DMS 273 (cell line): ENCODE results near the gene UVSSA.
"Not testable (repeated sequence)": the region's sequence is repeated elsewhere in the genome, so short reads cannot be mapped to it uniquely, and the experiment has no call there.

Experiments used
- DNase-seq: peaks from one replicate; lab custom pipeline; 2025; ENCODE audit not compliant: unreplicated experiment; lab: John Stamatoyannopoulos, UW

The UVSSA gene

GRCh38 chr4:1417522-1418390 lies 70.7 kb downstream of the UVSSA start:
- no peak for DNase-seq

DNA sequence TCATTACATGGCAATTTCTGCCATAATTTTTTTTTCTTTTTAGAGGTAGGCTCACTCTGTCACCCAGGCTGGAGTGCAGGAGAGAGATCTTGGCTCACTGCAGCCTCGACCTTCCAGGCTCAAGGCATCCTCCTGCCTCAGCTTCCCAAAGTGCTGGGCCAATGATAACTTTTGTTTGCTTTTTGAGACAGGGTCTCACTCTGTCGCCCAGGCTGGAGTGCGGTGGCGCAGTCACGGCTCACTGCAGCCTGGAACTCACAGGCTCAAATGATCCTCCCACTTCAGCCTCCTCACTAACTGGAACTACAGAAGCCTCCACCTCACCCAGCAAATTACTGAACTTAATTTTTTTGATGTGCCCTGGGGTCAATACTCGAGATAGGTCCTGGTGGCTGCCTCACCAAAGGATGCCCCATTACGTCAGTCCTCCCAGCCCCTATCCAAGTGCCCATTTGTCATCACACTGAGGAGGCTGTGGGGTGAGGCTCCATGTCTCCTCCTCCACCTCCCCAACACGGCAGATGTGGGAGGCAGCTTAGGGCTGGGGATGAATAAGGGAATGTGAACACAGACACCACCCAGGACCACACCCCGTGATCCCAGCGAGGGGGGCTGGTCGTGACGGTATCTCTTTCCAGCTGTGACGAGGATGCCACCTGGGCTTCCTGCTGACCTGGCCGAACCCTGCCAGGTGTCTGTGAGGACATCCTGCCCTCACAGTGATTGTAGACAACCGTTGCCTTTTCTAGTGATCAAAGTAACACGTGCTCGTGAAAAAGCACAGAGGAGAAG lies 71.7 kb downstream of the UVSSA start:
- no peak for DNase-seq

DNA sequence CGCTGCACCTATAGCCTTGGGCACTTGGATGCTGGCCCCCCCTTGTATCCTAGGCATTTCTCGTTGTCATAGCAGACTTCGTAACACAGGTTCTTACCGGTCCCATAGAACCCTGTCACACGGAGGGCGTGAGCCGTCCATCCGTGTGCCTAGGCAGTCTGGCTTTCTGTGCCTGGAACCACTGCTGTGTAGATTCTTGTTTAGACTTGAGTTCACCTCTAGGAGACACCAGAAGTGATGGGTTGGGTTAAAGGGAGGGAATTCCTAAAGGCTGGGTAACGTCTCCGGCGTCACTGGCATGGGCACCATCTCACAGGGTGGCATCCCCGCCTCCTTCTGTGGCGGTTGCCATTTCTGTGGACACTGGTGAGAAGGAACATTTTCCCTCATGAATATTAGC lies 72.7 kb downstream of the UVSSA start:
- no peak for DNase-seq

- DNase-seq: no peak
Measured at GRCh38 chr4:1421657-1422056, 74.6 kb downstream of the UVSSA start.

GRCh38 chr4:1427010-1427409 lies 80.0 kb downstream of the UVSSA start:
- no peak for DNase-seq

- not testable (repeated sequence) for DNase-seq
Measured at GRCh38 chr4:1443688-1444172, 96.7 kb downstream of the UVSSA start.
